CD14-positive monocyte (primary cell): ENCODE results near the gene PKNOX2. TPM values are rescaled to one million over a fixed set of nuclear protein-coding genes. Genes with fewer than 3 reads are reported as not detected.

ENCODE experiments used
- DNase-seq, 3 donors: peaks; one replicate each; pipeline ENCODE4 v3.0.0-alpha.2; 2011 to 2022
- H2AFZ ChIP-seq: 2 replicates; pipeline ENCODE4 v1.6.0; 2012; ENCODE audit warnings: mild to moderate bottlenecking, low read depth, low read length, inconsistent platforms; ENCODE audit not compliant: insufficient read depth, poor library complexity, severe bottlenecking
- H3K27ac ChIP-seq, 2 donors: 1 replicate in 1 of 2; 2 replicates in 1 of 2; pipeline ENCODE4 v1.5.1; 2012 to 2013; ENCODE audit warnings: low read length in 2 of 2, control low read depth in 1 of 2, inconsistent platforms in 1 of 2, low read depth in 1 of 2, mild to moderate bottlenecking in 1 of 2
- H3K27me3 ChIP-seq, 2 donors: one replicate each; pipeline versions ENCODE4 v1.6.0 to v1.6.1; 2011 to 2013; ENCODE audit warnings: low read length in 2 of 2; ENCODE audit not compliant: control insufficient read depth in 2 of 2, insufficient read depth in 2 of 2
- H3K36me3 ChIP-seq, 2 donors: replicated peaks in 1 of 2; 1 replicate in 1 of 2; 2 replicates in 1 of 2; pipeline versions ENCODE4 v1.5.1 to v1.6.1; 2012 to 2013; ENCODE audit warnings: low read length in 2 of 2, control low read depth in 1 of 2, inconsistent platforms in 1 of 2, mild to moderate bottlenecking in 1 of 2; ENCODE audit not compliant: insufficient read depth in 2 of 2, control insufficient read depth in 1 of 2
- H3K4me1 ChIP-seq, 2 donors: 1 replicate in 1 of 2; 2 replicates in 1 of 2; pipeline versions ENCODE4 v1.5.1 to v1.6.1; 2012 to 2013; ENCODE audit warnings: low read length in 2 of 2, control low read depth in 1 of 2, inconsistent platforms in 1 of 2, mild to moderate bottlenecking in 1 of 2, moderate library complexity in 1 of 2; ENCODE audit not compliant: insufficient read depth in 2 of 2, control insufficient read depth in 1 of 2
- H3K4me2 ChIP-seq: replicated peaks from 2 replicates; pipeline ENCODE3; 2012; ENCODE audit warnings: low read length, moderate library complexity, mild to moderate bottlenecking; ENCODE audit not compliant: poor library complexity, severe bottlenecking; ENCODE audit errors: extremely low read depth
- H3K4me3 ChIP-seq, 3 experiments: fragments of 200-600 bp in 1 of 3; sonication (generic) in 1 of 3; replicated peaks in 1 of 3; 1 replicate in 2 of 3; 2 replicates in 1 of 3; pipeline ENCODE4 v1.5.1; 2011 to 2013; ENCODE audit warnings: low read length in 3 of 3, mild to moderate bottlenecking in 3 of 3, control low read depth in 2 of 3, low read depth in 2 of 3, inconsistent platforms in 1 of 3, moderate library complexity in 1 of 3
- H3K79me2 ChIP-seq: 2 replicates; pipeline ENCODE4 v1.6.0; 2012; ENCODE audit warnings: mild to moderate bottlenecking, control low read depth, inconsistent platforms, low read length, moderate library complexity; ENCODE audit not compliant: insufficient read depth
- H3K9ac ChIP-seq: 2 replicates; pipeline ENCODE4 v1.6.0; 2017; ENCODE audit warnings: low read length, mild to moderate bottlenecking; ENCODE audit not compliant: insufficient read depth, poor library complexity, severe bottlenecking
- H3K9me3 ChIP-seq, 2 donors: replicated peaks in 1 of 2; 1 replicate in 1 of 2; 2 replicates in 1 of 2; pipeline versions ENCODE4 v1.5.1 to v1.6.1; 2012 to 2013; ENCODE audit warnings: low read length in 2 of 2, control low read depth in 1 of 2; ENCODE audit not compliant: control insufficient read depth in 1 of 2, insufficient read depth in 1 of 2
- H4K20me1 ChIP-seq: 2 replicates; pipeline ENCODE4 v1.6.0; 2012; ENCODE audit warnings: mild to moderate bottlenecking, low read length, control low read depth, moderate library complexity; ENCODE audit not compliant: insufficient read depth
- H3K27ac Mint-ChIP-seq, 7 donors: one replicate each; pipeline ENCODE4 v1.8.0; 2020; ENCODE audit warnings: mild to moderate bottlenecking in 7 of 7, mixed read lengths in 7 of 7, moderate library complexity in 6 of 7, inconsistent platforms in 2 of 7
- H3K27me3 Mint-ChIP-seq, 3 donors: one replicate each; pipeline ENCODE4 v1.8.0; 2021 to 2022; ENCODE audit warnings: low read depth in 3 of 3, mild to moderate bottlenecking in 3 of 3, mixed read lengths in 3 of 3, moderate library complexity in 3 of 3, inconsistent platforms in 1 of 3
- H3K36me3 Mint-ChIP-seq, 2 donors: one replicate each; pipeline ENCODE4 v1.8.0; 2020; ENCODE audit warnings: mixed read lengths in 2 of 2, inconsistent platforms in 1 of 2, mild to moderate bottlenecking in 1 of 2
- H3K4me1 Mint-ChIP-seq: one replicate; pipeline ENCODE4 v1.8.0; 2020; ENCODE audit warnings: mild to moderate bottlenecking, mixed read lengths
- H3K4me3 Mint-ChIP-seq, 2 donors: one replicate each; pipeline ENCODE4 v1.8.0; 2020; ENCODE audit warnings: mild to moderate bottlenecking in 2 of 2, mixed read lengths in 2 of 2, moderate library complexity in 1 of 2
- H3K9me3 Mint-ChIP-seq, 7 donors: one replicate each; pipeline ENCODE4 v1.8.0; 2020 to 2022; ENCODE audit warnings: mixed read lengths in 7 of 7, mild to moderate bottlenecking in 6 of 7, moderate library complexity in 6 of 7, inconsistent platforms in 2 of 7
- WGBS: methylation state at CpG from one replicate; pipeline ENCODE4 v1.1.5; 2013; ENCODE audit warnings: missing lambda C conversion rate; ENCODE audit not compliant: insufficient coverage; 5-methylcytosine and 5-hydroxymethylcytosine counted together
- intact Hi-C, 2 donors: fragments of 100-400 bp; cut with micrococcal nuclease; formaldehyde crosslinking; loops; one replicate each; pipeline versions ENCODE4 v1.15.0 to v1.15.1; 2023
- polyA plus RNA-seq, 3 donors: library from polyadenylated mRNA; depleted of rRNA in 1 of 3; unstranded in 2 of 3; stranded (reverse) in 1 of 3; fragments of 300-500 nt in 2 of 3; fragments of >200 nt in 1 of 3; fragmentation: Illumina TruSeq in 2 of 3; gene quantifications; 1 replicate in 2 of 3; 2 replicates in 1 of 3; pipeline ENCODE4 v1.2.3, GENCODE V29; 2012 to 2021
- TF ChIP-seq, protein P1 (sequence below): fragments of 200-600 bp; IDR thresholded peaks from one replicate; pipeline ENCODE4 v1.8.0; 2022; ENCODE audit warnings: antibody characterized with exemption, mild to moderate bottlenecking

The PKNOX2 gene
- polyA plus RNA-seq, 3 donors = not detected

DNA sequence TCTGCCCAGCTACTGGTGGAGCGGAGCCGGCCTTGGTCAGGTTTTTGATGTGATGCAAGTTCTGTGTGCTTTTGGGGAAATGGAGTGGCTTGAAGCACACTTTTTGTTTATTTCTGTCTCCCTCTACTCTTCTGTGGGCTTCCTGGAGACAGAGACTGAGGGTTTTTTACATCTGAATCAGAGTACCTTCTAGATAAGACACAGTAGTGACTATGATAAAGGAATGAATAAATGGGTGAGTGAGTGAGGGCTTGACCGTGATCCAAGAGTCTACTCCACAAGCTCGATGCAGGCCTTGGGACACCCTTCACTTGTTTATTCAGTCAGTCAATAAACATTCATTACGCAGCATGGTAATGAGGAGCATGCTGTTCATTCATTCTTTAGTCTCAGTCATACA lies 125.7 kb downstream of the PKNOX2 start:
- H3K4me3 Mint-ChIP-seq = no peak overlapping the region
- Histone ChIP-seq H3K9ac (no peak overlapping the region), H3K4me1 (no peaks in the 10 kb centered on the region), H2AFZ (no peak overlapping the region), H3K27ac (no peak overlapping the region), H3K79me2 (no peaks in the 10 kb centered on the region), H4K20me1 (no peaks in the 10 kb centered on the region), H3K4me3 (no peak overlapping the region), H3K27me3 (no peaks in the 10 kb centered on the region), H3K9me3 (no peaks in the 10 kb centered on the region), H3K36me3 (no peaks in the 10 kb centered on the region), H3K4me2 (no peak overlapping the region)
- peaks cover 1 to 15% (median 5%) of the 10 kb centered on the region in 3 donors for H3K27me3 Mint-ChIP-seq
- intact Hi-C loops = no loop called here
- TF ChIP-seq, protein P1, sequence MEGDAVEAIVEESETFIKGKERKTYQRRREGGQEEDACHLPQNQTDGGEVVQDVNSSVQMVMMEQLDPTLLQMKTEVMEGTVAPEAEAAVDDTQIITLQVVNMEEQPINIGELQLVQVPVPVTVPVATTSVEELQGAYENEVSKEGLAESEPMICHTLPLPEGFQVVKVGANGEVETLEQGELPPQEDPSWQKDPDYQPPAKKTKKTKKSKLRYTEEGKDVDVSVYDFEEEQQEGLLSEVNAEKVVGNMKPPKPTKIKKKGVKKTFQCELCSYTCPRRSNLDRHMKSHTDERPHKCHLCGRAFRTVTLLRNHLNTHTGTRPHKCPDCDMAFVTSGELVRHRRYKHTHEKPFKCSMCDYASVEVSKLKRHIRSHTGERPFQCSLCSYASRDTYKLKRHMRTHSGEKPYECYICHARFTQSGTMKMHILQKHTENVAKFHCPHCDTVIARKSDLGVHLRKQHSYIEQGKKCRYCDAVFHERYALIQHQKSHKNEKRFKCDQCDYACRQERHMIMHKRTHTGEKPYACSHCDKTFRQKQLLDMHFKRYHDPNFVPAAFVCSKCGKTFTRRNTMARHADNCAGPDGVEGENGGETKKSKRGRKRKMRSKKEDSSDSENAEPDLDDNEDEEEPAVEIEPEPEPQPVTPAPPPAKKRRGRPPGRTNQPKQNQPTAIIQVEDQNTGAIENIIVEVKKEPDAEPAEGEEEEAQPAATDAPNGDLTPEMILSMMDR = no peak
- H3K9me3 Mint-ChIP-seq = peaks cover 0 to 2% (median 0%) of the 10 kb centered on the region in 7 donors
- no peaks in the 10 kb centered on the region for H3K36me3 Mint-ChIP-seq
- H3K27ac Mint-ChIP-seq = no peak overlapping the region
- no CpG with 5 or more reads among the region's 5 CpGs for WGBS
- no peak for DNase-seq
- no peaks in the 10 kb centered on the region for H3K4me1 Mint-ChIP-seq

DNA sequence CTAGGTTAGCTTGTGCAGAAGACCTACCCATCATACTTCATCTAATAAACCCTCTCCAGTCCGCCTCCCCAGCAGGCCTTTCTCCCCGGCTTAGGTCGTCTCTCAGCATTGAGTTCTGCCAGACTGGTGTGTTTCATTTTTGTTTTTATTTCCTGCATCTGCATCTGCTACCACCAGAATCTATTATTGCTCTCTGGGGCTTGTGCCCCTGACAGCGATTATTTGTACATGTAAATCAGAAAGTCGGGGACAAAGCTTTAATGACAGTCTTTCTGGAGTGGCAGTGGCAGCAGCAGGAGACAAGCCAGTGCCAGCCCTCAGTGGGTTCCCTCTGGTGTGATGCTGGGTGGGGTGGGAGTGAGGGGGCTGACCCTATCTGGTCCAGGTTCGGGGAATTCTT lies 127.5 kb downstream of the PKNOX2 start:
- no peak overlapping the region for H3K4me2 ChIP-seq
- no peak overlapping the region for H3K9ac ChIP-seq
- H3K9me3 Mint-ChIP-seq = peaks cover 0 to 3% (median 0%) of the 10 kb centered on the region in 7 donors
- H3K36me3 ChIP-seq = no peaks in the 10 kb centered on the region
- H3K4me3 Mint-ChIP-seq = no peak overlapping the region
- intact Hi-C loops = no loop called here
- no peak overlapping the region for H3K27ac ChIP-seq
- H3K27me3 Mint-ChIP-seq = peaks cover 1 to 17% (median 8%) of the 10 kb centered on the region in 3 donors
- TF ChIP-seq, protein P1 = no peak
- H4K20me1 ChIP-seq = no peaks in the 10 kb centered on the region
- WGBS = 87% methylated on average over 5 of the region's 6 CpGs
- no peaks in the 10 kb centered on the region for H3K9me3 ChIP-seq
- H3K36me3 Mint-ChIP-seq = no peaks in the 10 kb centered on the region
- H3K27me3 ChIP-seq = no peaks in the 10 kb centered on the region
- H2AFZ ChIP-seq = no peak overlapping the region
- no peak for DNase-seq
- no peaks in the 10 kb centered on the region for H3K4me1 ChIP-seq
- H3K4me1 Mint-ChIP-seq = no peaks in the 10 kb centered on the region
- no peaks in the 10 kb centered on the region for H3K79me2 ChIP-seq
- H3K4me3 ChIP-seq = no peak overlapping the region
- no peak overlapping the region for H3K27ac Mint-ChIP-seq
